GM03348 (cell line): ENCODE results near the gene ZNF608.

Experiments used
- DNase-seq: peaks from one replicate; pipeline ENCODE4 v3.0.0; 2012; ENCODE audit warnings: low spot score

ZNF608 gene

GRCh38 chr5:124736805-124737188 lies 9.6 kb downstream of the ZNF608 start:
- no peak for DNase-seq

GRCh38 chr5:124736082-124736804 lies 10.2 kb downstream of the ZNF608 start:
- no peak for DNase-seq

GRCh38 chr5:124735169-124735858 lies 11.1 kb downstream of the ZNF608 start:
- DNase-seq, result peak; percentile 63

- DNase-seq, result no peak
Measured at GRCh38 chr5:124734574-124735168, 11.8 kb downstream of the ZNF608 start.

- no peak for DNase-seq
Measured at GRCh38 chr5:124733329-124733650, 13.1 kb downstream of the ZNF608 start.

- no peak for DNase-seq
Measured at GRCh38 chr5:124732428-124733328, 13.8 kb downstream of the ZNF608 start.

GRCh38 chr5:124730381-124730780 lies 16.1 kb downstream of the ZNF608 start:
- DNase-seq, result no peak

- DNase-seq, result no peak
Measured at GRCh38 chr5:124729720-124730359, 16.6 kb downstream of the ZNF608 start.

- DNase-seq, result no peak
Measured at GRCh38 chr5:124728968-124729332, 17.5 kb downstream of the ZNF608 start.

- no peak for DNase-seq
Measured at GRCh38 chr5:124728331-124728967, 18.0 kb downstream of the ZNF608 start.

GRCh38 chr5:124726631-124727362 lies 19.6 kb downstream of the ZNF608 start:
- DNase-seq, result no peak

- no peak for DNase-seq
Measured at GRCh38 chr5:124725622-124726258, 20.7 kb downstream of the ZNF608 start.

GRCh38 chr5:124725040-124725434 lies 21.4 kb downstream of the ZNF608 start:
- DNase-seq, result no peak

- DNase-seq, result no peak
Measured at GRCh38 chr5:124724357-124725039, 21.9 kb downstream of the ZNF608 start.

- no peak for DNase-seq
Measured at GRCh38 chr5:124721229-124721735, 25.2 kb downstream of the ZNF608 start.

GRCh38 chr5:124720593-124720992 lies 25.8 kb downstream of the ZNF608 start:
- no peak for DNase-seq

- no peak for DNase-seq
Measured at GRCh38 chr5:124719113-124719967, 27.1 kb downstream of the ZNF608 start.

- DNase-seq, result no peak
Measured at GRCh38 chr5:124718380-124718789, 28.1 kb downstream of the ZNF608 start.
